HK-2 (cell line): Measurements from ENCODE around the gene RFC4.
A peak's percentile ranks its signal among the peaks of the same experiment; 100 is the strongest.
"Not testable (repeated sequence)": the region's sequence is repeated elsewhere in the genome, so short reads cannot be mapped to it uniquely, and the experiment has no call there.

Source experiments
- DNase-seq: peaks from one replicate; pipeline ENCODE4 v3.0.0-alpha.2; 2018; ENCODE audit not compliant: unreplicated experiment

The RFC4 gene

GRCh38 chr3:186806089-186807055 lies at the start of gene RFC4:
Gene RFC4, minus strand, starts transcription at chr3:186806482. Its CDS starts 1,769 bp downstream, at chr3:186804713.
- peak; percentile 87 for DNase-seq

DNA sequence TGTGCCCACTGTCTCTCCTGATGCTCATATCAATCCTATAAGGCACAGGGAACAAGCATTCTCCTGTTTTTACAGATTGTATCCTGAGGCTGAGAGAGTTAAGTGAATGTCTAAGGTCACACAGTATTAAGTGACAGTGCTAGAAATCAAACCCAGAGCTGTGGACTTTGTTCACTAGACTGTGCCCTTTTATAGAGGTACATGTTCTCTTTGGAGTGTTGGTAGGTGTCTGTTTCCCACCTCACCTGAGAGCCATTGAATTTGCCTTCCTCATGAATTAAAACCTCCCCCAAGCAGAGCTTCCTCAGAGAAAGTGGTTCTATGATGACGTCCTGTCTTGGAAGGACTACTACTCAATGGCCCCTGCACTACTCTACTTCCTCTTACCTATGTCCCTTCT lies 48.7 kb upstream of the RFC4 start:
- DNase-seq: no peak

DNA sequence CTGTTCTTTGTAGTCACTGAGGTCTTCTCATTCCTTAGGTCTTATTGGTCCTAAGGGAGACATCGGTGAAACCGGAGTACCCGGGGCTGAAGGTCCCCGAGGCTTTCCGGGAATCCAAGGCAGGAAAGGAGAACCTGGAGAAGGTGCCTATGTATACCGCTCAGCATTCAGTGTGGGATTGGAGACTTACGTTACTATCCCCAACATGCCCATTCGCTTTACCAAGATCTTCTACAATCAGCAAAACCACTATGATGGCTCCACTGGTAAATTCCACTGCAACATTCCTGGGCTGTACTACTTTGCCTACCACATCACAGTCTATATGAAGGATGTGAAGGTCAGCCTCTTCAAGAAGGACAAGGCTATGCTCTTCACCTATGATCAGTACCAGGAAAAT lies 47.9 kb upstream of the RFC4 start:
- no peak for DNase-seq

DNA sequence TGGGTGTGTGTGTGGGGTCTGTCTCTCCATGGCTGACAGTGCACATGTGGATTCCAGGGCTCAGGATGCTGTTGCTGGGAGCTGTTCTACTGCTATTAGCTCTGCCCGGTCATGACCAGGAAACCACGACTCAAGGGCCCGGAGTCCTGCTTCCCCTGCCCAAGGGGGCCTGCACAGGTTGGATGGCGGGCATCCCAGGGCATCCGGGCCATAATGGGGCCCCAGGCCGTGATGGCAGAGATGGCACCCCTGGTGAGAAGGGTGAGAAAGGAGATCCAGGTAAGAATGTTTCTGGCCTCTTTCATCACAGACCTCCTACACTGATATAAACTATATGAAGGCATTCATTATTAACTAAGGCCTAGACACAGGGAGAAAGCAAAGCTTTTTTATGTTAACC lies 46.7 kb upstream of the RFC4 start:
- no peak for DNase-seq

DNA sequence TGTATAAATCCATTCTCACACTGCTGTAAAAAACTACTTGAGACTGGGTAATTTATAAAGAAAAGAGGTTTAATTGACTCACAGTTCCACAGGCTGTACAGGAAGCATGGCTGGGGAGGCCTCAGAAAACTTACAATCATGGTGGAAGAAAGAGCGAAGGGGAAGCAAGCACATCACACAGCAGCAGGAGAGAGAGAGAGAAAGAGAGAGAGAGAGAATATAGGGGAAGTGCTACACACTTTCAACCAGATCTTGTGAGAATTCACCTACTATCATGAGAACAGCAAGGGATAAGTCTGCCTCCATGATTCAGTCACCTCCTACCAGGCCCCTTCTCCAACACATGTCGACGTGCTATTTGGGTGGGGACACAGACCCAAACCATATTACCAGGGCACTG lies 45.6 kb upstream of the RFC4 start:
- DNase-seq: not testable (repeated sequence)

DNA sequence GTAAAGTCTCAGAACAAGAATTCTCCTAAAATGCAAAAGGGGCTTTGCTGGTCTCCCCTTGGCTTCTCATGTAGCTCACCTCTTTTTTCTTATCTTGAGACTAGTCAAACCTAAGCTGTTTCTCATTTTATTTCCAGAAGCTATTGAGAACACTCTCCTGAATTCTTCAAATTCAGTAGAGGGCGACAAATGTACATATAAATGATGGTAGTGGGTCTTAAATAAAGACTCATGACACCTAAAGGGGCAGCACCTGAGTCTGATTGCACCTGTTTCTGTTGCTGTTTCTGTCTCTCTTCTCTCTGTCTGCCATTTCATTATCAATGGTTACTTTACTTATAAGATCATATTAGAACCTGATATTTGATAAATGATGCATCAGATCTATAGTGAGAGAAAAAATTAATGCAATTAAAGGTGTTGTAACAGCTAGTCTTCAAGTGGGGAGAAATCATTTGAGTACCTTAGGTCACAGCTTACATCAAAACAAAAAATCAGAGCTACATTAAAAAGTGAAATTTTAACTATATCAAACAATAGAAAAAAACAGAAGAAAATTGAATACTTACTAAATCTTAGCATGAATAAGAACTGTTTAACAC lies 43.2 kb upstream of the RFC4 start:
- DNase-seq: no peak

DNA sequence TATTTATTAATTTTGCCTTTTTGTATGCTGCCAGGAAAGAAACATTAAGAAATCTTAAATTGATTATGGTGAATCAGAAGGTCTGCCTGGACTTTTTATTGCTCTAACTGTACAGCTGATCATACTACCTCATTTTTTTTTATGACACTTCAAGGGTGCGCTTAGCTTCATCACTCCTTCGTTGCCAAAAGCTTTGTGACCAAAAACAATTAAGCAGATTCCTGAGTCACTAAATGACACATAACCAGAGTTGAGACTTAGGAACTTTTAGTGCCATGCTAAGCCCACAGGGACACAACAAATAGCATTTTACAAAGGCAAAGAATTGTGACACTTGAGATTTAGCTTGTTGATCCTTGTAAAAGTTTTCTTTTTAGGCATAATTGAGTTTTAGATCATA lies 41.2 kb upstream of the RFC4 start:
- DNase-seq: no peak

GRCh38 chr3:186845756-186846155 lies 39.5 kb upstream of the RFC4 start:
- DNase-seq: no peak

DNA sequence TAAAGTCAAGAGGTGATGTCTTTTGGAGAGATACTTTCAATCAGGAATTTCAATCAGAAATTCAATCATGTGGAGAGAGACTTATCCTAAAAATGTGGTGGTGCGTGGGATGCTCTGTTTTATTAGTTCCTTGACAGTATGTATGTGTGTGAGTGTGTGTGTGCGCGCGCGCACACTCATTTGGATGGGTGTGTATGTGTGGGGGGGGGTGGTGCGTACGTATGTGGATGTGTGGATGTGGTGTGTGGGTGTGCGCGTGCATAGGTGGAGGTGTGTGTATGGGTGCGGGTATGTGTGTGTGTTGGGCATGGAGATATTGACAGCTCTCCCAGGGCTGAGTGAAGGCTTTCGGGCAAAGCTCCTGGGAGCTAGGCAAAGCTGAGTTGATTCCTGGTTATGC lies 38.6 kb upstream of the RFC4 start:
- DNase-seq: no peak

GRCh38 chr3:186843039-186843432 lies 36.8 kb upstream of the RFC4 start:
- DNase-seq: no peak

GRCh38 chr3:186842426-186843038 lies 36.2 kb upstream of the RFC4 start, which contains the start of gene ADIPOQ:
Gene ADIPOQ, plus strand, starts transcription at chr3:186842710. Its CDS starts 10,349 bp downstream, at chr3:186853059.
- DNase-seq: no peak

GRCh38 chr3:186841620-186842019 lies 35.3 kb upstream of the RFC4 start:
- no peak for DNase-seq

GRCh38 chr3:186839874-186840641 lies 33.8 kb upstream of the RFC4 start:
- peak; percentile 29 for DNase-seq

DNA sequence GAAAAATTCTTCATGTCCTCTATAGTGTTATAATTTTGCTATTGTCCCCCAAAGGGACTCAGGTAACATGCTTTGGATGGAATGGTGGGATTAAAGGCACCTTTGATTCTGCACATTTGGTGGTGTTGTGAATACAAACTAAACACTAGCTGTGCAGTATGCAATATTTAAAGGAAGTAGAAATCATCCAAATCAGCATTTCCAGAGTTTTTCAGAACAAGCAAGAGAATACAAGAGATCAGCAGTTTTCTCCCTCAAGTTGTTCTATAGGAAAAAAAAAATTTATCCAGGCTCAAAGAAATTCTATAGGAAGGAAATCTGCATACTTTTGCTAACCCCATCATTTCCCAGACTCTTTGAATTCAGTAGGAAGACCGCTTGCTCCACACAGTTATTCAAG lies 26.0 kb upstream of the RFC4 start:
- no peak for DNase-seq

- no peak for DNase-seq
Measured at GRCh38 chr3:186831798-186832197, 25.5 kb upstream of the RFC4 start.

DNA sequence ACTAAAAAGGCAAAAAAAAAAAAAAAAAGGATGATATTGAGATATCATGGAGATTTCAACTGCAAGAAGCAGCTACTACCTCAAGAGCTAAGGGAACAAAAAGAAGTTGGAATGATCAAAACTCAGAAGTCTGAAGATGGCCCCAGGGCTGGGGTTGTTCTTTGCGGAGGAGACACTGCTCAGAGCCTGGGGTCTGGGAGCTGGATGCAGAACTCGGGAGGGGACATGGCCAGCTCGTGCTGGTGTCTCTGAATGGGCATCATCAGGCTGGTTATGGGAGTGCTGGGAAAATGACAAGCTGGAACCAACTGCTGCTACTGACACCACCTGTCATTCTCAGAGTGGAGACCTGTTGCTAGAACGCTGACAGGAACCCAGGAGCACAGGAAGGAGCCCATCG lies 22.1 kb upstream of the RFC4 start:
- DNase-seq: no peak

DNA sequence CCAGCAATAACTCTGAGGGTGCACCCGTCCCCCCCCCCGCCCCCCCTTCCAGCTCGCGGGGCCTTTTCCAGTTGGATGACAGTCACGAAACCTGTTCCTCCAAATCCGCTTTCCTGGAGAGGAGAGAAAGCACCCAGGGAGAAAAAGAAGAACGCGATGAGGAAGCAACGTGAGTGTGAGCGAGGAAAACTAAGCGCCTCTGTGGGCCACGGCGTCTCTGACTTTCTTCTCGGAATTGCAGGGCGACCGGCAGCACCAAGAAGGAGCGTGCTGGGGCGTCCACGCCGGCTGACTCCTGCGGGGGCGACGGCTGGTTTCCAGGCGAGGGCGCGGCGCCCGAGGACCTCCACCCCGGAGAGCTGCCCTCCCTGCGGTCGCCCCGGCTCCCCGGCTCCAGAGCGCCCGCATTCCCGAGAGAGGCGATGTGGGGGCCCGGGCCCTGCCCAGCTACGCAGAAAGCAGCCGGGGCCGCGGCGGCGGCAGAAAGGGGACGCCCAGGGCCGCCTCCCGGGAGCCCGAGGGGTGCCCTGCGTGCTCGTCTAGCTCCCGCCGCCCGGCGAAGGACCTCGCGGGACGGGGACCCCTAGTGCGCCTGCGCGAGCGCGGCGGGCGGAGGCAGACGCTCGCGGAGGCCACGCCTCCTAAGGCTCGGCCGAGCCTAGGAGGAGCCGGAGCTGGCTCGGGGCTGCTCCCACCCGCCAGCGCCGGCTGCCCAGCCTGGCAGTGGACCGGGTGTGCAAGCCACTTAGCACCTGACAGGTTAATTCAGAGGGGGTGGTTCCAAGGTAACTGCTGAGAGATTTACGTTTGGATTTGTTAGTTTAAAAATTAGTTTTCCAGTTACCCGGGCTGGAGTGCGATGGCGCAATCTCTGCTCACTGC lies 20.9 kb upstream of the RFC4 start:
- peak; percentile 89 for DNase-seq

DNA sequence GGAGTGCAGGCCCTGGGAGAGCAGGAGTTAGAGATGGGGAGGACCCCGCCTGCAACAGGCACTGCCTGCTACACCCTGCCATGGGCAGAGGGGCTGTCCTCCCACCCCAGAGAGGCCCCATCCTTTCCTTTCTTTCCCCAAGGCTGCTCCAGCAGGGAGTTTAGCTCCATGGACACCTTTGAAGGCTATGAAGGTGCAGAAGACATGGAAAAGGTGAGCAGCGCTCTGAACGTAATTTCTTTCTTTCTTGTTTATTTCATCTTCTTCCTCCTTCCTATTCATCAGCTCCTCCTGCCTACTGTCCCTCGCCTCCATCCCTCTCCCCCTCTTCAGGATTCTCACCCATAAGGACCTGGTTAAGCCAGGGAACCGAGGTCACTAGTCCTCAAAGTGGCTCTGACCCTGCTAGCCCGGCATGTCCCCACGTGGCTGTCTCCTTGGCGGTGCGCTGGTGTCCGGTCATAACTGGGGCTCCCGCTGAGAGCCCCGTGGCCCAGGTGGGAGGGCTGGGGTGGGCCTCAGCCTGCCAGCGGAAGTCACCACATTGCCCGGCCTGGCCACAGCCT lies 20.2 kb upstream of the RFC4 start:
- DNase-seq: no peak

- no peak for DNase-seq
Measured at GRCh38 chr3:186825872-186826409, 19.7 kb upstream of the RFC4 start.

GRCh38 chr3:186825294-186825821 lies 19.1 kb upstream of the RFC4 start:
- DNase-seq: no peak
